ENCODE data around the gene SMARCB1.
"Not testable (repeated sequence)": the region's sequence is repeated elsewhere in the genome, so short reads cannot be mapped to it uniquely, and the experiment has no call there.

The SMARCB1 gene

GRCh38 chr22:23847991-23848864 lies 61.5 kb downstream of the SMARCB1 start:
- no peak for DNase-seq

GRCh38 chr22:23849009-23850006 lies 62.5 kb downstream of the SMARCB1 start:
- peak; percentile 65 for DNase-seq

- no peak for DNase-seq
Observed at GRCh38 chr22:23850136-23850611, 63.4 kb downstream of the SMARCB1 start.

- peak; percentile 59 for DNase-seq
Observed at GRCh38 chr22:23856721-23857605, 70.2 kb downstream of the SMARCB1 start.

GRCh38 chr22:23857606-23858483 lies 71.1 kb downstream of the SMARCB1 start, which contains the start of gene SLC2A11:
TSS of gene SLC2A11 (plus strand) at chr22:23857875. CDS start at chr22:23858000, 125 bp downstream.
- peak; percentile 97 for DNase-seq

- DNase-seq: no peak
Observed at GRCh38 chr22:23858484-23858815, 71.7 kb downstream of the SMARCB1 start.

GRCh38 chr22:23859201-23859600 lies 72.4 kb downstream of the SMARCB1 start:
- no peak for DNase-seq

GRCh38 chr22:23860187-23860586 lies 73.4 kb downstream of the SMARCB1 start:
- DNase-seq: not testable (repeated sequence)

GRCh38 chr22:23862103-23862502 lies 75.3 kb downstream of the SMARCB1 start:
- peak; percentile 10 for DNase-seq

- DNase-seq: not testable (repeated sequence)
Observed at GRCh38 chr22:23864499-23865154, 77.9 kb downstream of the SMARCB1 start.

GRCh38 chr22:23868580-23868979 lies 81.8 kb downstream of the SMARCB1 start:
- no peak for DNase-seq

- no peak for DNase-seq
Observed at GRCh38 chr22:23874871-23875270, 88.1 kb downstream of the SMARCB1 start.

- no peak for DNase-seq
Observed at GRCh38 chr22:23875801-23876200, 89.0 kb downstream of the SMARCB1 start.

GRCh38 chr22:23877566-23877965 lies 90.8 kb downstream of the SMARCB1 start:
- no peak for DNase-seq

- DNase-seq: no peak
Observed at GRCh38 chr22:23878219-23878618, 91.5 kb downstream of the SMARCB1 start.

GRCh38 chr22:23882370-23882769 lies 95.6 kb downstream of the SMARCB1 start:
- DNase-seq: no peak

- no peak for DNase-seq
Observed at GRCh38 chr22:23883658-23884057, 96.9 kb downstream of the SMARCB1 start.

- DNase-seq: no peak
Observed at GRCh38 chr22:23884140-23884539, 97.4 kb downstream of the SMARCB1 start.

Data from NCI-H774 (cell line).